Body of pancreas (tissue), 4 donors: Measurements from ENCODE around the gene DNAJA4. TPM values are rescaled to one million over a fixed set of nuclear protein-coding genes. Genes with fewer than 3 reads are reported as not detected.

Experiments used
- ATAC-seq: fragments of 150-250 bp; one replicate; pipeline ENCODE4 v1.9.1; 2016
- DNase-seq, 4 donors: peaks; one replicate each; pipeline ENCODE4 v3.0.0-alpha.2; 2019
- H3K27ac ChIP-seq, 4 donors: fragments of 200-600 bp; sonication (generic); 1 replicate in 3 of 4; 2 replicates in 1 of 4; pipeline versions ENCODE4 v1.5.1 to v1.6.1; 2016 to 2019; ENCODE audit warnings: mild to moderate bottlenecking in 1 of 4, mixed read lengths in 1 of 4, moderate library complexity in 1 of 4
- H3K27me3 ChIP-seq, 2 donors: fragments of 200-600 bp; sonication (generic); one replicate each; pipeline ENCODE4 v1.6.0; 2016; ENCODE audit warnings: mild to moderate bottlenecking in 1 of 2
- H3K36me3 ChIP-seq, 2 donors: fragments of 200-600 bp; sonication (generic); replicated peaks in 1 of 2; 2 replicates each; pipeline ENCODE4 v1.5.1; 2016; ENCODE audit warnings: low read depth in 2 of 2; ENCODE audit not compliant: insufficient read depth in 1 of 2
- H3K4me1 ChIP-seq: fragments of 200-600 bp; sonication (generic); one replicate; pipeline ENCODE4 v1.6.0; 2016
- H3K4me3 ChIP-seq, 2 donors: fragments of 200-600 bp; sonication (generic); 1 replicate in 1 of 2; 2 replicates in 1 of 2; pipeline ENCODE4 v1.5.1; 2016 to 2019
- H3K9me3 ChIP-seq, 3 donors: fragments of 200-600 bp; sonication (generic); 1 replicate in 2 of 3; 2 replicates in 1 of 3; pipeline ENCODE4 v1.5.1; 2016
- POLR2A ChIP-seq, 3 donors: fragments of 450-650 bp; IDR thresholded peaks; one replicate each; pipeline ENCODE4 v1.6.1; 2016; ENCODE audit warnings: antibody characterized with exemption in 3 of 3, mild to moderate bottlenecking in 2 of 3
- WGBS, 2 donors: methylation state at CpG; one replicate each; pipeline ENCODE4 v1.1.5; 2017; 5-methylcytosine and 5-hydroxymethylcytosine counted together
- intact Hi-C: fragments of 100-400 bp; cut with DNase I; formaldehyde crosslinking; loops from one replicate; pipeline ENCODE4 v1.15.1; 2023
- total RNA-seq, 2 donors: library from RNA; depleted of rRNA; stranded (reverse); fragments of >200 nt; gene quantifications; one replicate each; pipeline ENCODE4 v1.1.0, GENCODE V29; 2016
- TF ChIP-seq, protein P1 (sequence below), 7 experiments: fragments of 450-650 bp in 4 of 7; fragments of 200-600 bp in 3 of 7; sonication (generic) in 3 of 7; IDR thresholded peaks; one replicate each; pipeline ENCODE4 v1.5.1; 2016 to 2019; ENCODE audit warnings: antibody characterized with exemption in 7 of 7

Gene DNAJA4
- total RNA-seq, 2 donors from 2014 or later, result 5.9 to 8.0 TPM

DNA sequence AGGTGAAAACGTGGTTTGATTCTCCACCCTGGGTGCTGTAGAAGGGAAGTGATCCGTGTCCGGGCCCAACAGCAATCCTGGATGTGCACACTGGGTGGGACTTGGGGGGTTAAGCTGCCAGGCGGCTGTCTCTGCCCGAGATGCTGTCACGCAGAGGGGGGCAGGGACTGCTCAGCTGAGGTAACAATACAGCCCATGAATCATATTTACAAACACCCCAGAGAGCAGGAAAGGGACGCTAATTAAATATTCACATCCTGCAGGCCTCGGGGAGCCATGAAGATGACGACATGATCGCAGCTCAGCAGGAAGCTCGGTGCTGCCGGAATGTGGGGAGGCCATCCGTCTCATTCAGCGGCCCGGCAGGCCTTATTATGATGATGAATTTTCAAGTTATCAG lies 57.9 kb downstream of the DNAJA4 start:
- no peaks in the 10 kb centered on the region for H3K4me1 ChIP-seq
- H3K4me3 ChIP-seq, result no peak overlapping the region
- no peaks in the 10 kb centered on the region for H3K9me3 ChIP-seq
- TF ChIP-seq, protein P1, sequence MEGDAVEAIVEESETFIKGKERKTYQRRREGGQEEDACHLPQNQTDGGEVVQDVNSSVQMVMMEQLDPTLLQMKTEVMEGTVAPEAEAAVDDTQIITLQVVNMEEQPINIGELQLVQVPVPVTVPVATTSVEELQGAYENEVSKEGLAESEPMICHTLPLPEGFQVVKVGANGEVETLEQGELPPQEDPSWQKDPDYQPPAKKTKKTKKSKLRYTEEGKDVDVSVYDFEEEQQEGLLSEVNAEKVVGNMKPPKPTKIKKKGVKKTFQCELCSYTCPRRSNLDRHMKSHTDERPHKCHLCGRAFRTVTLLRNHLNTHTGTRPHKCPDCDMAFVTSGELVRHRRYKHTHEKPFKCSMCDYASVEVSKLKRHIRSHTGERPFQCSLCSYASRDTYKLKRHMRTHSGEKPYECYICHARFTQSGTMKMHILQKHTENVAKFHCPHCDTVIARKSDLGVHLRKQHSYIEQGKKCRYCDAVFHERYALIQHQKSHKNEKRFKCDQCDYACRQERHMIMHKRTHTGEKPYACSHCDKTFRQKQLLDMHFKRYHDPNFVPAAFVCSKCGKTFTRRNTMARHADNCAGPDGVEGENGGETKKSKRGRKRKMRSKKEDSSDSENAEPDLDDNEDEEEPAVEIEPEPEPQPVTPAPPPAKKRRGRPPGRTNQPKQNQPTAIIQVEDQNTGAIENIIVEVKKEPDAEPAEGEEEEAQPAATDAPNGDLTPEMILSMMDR (IDR thresholded peaks at IDR 0.05), result no peak
- no peak for TF ChIP-seq POLR2A (IDR thresholded peaks at IDR 0.05)
- H3K27ac ChIP-seq, result no peak overlapping the region
- intact Hi-C loops, result no loop called here
- no peaks in the 10 kb centered on the region for H3K36me3 ChIP-seq
- DNase-seq (no peak), ATAC-seq (no peak)
- no peaks in the 10 kb centered on the region for H3K27me3 ChIP-seq
- 50 to 53% methylated on average over 14 to 15 of the region's 15 CpGs for WGBS, 2 donors

DNA sequence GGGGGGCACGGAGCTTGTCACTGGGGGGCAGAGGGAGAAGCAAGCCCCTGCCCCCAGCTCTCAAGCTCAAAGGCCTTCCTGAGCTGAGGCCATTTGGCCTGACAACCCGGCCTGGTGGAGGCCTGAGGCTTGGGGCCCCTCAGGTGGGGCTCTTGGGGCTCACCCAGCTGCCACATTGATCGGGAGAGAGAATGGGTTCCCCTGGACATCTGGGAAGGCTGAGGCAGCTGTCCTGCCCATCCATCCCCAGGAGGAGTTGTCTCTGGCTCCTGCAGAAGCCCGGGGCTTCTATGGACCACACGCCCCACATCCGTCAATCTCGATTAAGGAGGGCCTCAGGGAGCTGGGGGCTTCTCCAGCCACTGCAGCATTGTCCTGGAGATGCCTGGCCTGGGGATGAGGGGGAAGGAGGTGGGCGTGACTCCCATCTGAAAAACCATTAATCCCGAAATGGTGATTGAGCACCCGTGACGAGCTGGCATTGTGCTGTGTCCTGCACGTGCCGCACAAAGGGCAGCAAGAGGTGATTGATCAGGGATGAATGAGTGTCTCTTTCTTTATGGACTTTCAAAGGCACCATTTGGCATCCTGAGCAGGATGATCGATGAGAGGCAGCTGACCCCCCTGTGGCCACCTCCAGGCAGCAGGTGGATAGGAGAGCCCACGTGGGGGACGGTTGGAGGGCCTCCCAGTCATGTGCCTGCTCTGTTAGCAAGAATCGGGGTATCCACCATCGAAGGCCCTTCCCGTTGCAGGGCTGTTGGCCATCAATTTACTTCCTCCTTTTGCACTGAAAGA lies 58.6 kb downstream of the DNAJA4 start:
- Histone ChIP-seq H3K27ac (no peak overlapping the region), H3K27me3 (no peaks in the 10 kb centered on the region), H3K36me3 (no peaks in the 10 kb centered on the region), H3K4me1 (no peaks in the 10 kb centered on the region), H3K9me3 (no peaks in the 10 kb centered on the region), H3K4me3 (no peak overlapping the region)
- ATAC-seq (no peak), DNase-seq (no peak)
- intact Hi-C loops, result no loop called here
- no peak for TF ChIP-seq POLR2A (IDR thresholded peaks at IDR 0.05)
- TF ChIP-seq, protein P1 (IDR thresholded peaks at IDR 0.05), result no peak
- 53 to 66% methylated on average over 15 to 17 of the region's 19 CpGs for WGBS, 2 donors

DNA sequence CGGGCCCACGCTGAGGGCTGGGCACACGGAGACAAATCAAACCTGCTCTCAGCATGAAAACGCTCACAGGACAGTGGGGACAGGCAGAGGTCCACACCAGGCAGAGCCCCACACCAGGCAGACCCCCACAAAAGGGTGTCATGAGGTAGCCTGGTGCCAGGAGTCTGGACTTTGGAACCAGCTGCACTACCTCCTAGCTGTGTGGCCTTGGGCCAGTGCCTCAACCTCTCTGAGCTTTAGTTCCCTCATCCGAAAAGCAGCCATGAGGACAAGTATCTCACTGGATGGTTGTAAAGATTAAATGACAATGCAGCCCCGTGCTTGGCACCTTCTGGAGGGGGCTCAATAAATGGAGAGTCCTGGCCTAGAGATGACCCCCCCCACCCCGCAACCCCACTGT lies 59.3 kb downstream of the DNAJA4 start:
- H3K4me3 ChIP-seq, result no peak overlapping the region
- no peaks in the 10 kb centered on the region for H3K27me3 ChIP-seq
- no peak for TF ChIP-seq POLR2A (IDR thresholded peaks at IDR 0.05)
- TF ChIP-seq, protein P1 (IDR thresholded peaks at IDR 0.05), result no peak
- H3K9me3 ChIP-seq, result no peaks in the 10 kb centered on the region
- DNase-seq, result no peak
- WGBS, 2 donors, result 51 to 67% methylated on average over 5 to 7 of the region's 7 CpGs
- intact Hi-C loops, result no loop called here
- no peak overlapping the region for H3K27ac ChIP-seq
- no peaks in the 10 kb centered on the region for H3K4me1 ChIP-seq
- ATAC-seq, result no peak
- no peaks in the 10 kb centered on the region for H3K36me3 ChIP-seq

DNA sequence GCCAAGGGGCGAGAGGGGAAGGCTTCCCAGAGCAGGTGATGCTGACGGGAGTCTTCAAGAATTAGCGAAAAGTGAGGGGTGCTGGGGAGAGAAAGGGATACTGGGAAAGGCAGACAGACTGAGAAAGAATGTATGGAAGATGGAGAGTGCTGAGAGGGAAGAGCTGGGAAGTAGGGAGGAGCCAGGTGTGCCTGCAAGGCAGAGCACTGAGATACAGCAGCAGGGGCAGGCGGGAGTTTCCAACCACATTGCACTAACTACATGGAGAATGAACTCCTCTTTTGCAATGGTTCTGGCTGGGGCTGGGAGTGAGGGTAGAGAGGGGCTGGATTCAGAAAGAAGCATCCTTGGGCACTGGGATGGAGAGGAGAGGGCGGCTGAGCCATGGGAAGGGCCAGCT lies 59.8 kb downstream of the DNAJA4 start:
- no peak overlapping the region for H3K27ac ChIP-seq
- ATAC-seq (no peak), DNase-seq (no peak)
- H3K4me3 ChIP-seq, result no peak overlapping the region
- no peaks in the 10 kb centered on the region for H3K4me1 ChIP-seq
- WGBS, 2 donors, result 91 to 94% methylated on average over 5 of the region's 5 CpGs
- intact Hi-C loops, result no loop called here
- H3K27me3 ChIP-seq, result no peaks in the 10 kb centered on the region
- no peaks in the 10 kb centered on the region for H3K9me3 ChIP-seq
- TF ChIP-seq, protein P1 (IDR thresholded peaks at IDR 0.05), result no peak
- no peak for TF ChIP-seq POLR2A (IDR thresholded peaks at IDR 0.05)
- no peaks in the 10 kb centered on the region for H3K36me3 ChIP-seq
